Neutrophil (primary cell): ENCODE data around the gene MCF2L.

Experiments
- H3K27ac ChIP-seq: fragments of 200-600 bp; sonication (generic); 2 replicates; pipeline ENCODE4 v1.5.1; 2016; ENCODE audit warnings: mild to moderate bottlenecking, moderate library complexity
- H3K27me3 ChIP-seq: fragments of 200-600 bp; sonication (generic); 2 replicates; pipeline ENCODE4 v1.6.0; 2016; ENCODE audit warnings: mild to moderate bottlenecking
- H3K36me3 ChIP-seq: fragments of 200-600 bp; sonication (generic); 2 replicates; pipeline ENCODE4 v1.5.1; 2017
- H3K4me1 ChIP-seq, 2 experiments: fragments of 200-600 bp in 1 of 2; sonication (generic) in 1 of 2; 1 replicate in 1 of 2; 2 replicates in 1 of 2; pipeline versions ENCODE4 v1.5.1 to v1.6.1; 2013 to 2016; ENCODE audit warnings: low read depth in 1 of 2, low read length in 1 of 2, mild to moderate bottlenecking in 1 of 2, moderate library complexity in 1 of 2; ENCODE audit not compliant: control insufficient read depth in 1 of 2, insufficient read depth in 1 of 2
- H3K4me3 ChIP-seq, 2 experiments: fragments of 200-600 bp in 1 of 2; sonication (generic) in 1 of 2; 1 replicate in 1 of 2; 2 replicates in 1 of 2; pipeline ENCODE4 v1.5.1; 2013 to 2016; ENCODE audit warnings: low read depth in 1 of 2, low read length in 1 of 2, mild to moderate bottlenecking in 1 of 2, moderate library complexity in 1 of 2
- H3K9me3 ChIP-seq: fragments of 200-600 bp; sonication (generic); 2 replicates; pipeline ENCODE4 v1.5.1; 2016
- CTCF ChIP-seq: fragments of 200-600 bp; sonication (generic); IDR thresholded peaks from 2 replicates; pipeline ENCODE4 v1.5.1; 2016; ENCODE audit warnings: antibody characterized with exemption

MCF2L gene

DNA sequence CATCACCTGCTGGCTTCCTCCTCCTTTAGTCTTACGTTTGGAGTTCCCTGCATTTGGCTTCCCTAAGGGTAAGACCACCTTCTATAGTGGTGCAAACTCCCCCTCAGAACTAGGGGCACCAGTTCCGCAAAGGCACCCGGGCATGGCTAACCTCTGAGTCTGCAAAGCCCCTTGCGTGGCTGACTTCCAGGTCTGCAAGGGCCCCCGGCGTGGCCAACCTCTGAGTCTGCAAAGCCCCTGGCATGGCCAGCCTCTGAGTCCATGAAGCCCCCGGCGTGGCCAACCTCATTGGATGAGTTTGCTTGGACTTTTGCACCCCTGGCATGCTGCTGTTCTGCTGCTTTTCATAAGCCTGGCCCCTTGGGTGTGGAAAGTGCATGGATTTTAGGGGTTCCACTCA, 5.1 kb downstream of the MCF2L start:
- Histone ChIP-seq H3K27me3 (peaks cover 45% of the 10 kb centered on the region), H3K27ac (no peak overlapping the region), H3K36me3 (no peaks in the 10 kb centered on the region), H3K4me1 (no peaks in the 10 kb centered on the region), H3K4me3 (no peak overlapping the region), H3K9me3 (no peaks in the 10 kb centered on the region)
- TF ChIP-seq CTCF, result no peak

DNA sequence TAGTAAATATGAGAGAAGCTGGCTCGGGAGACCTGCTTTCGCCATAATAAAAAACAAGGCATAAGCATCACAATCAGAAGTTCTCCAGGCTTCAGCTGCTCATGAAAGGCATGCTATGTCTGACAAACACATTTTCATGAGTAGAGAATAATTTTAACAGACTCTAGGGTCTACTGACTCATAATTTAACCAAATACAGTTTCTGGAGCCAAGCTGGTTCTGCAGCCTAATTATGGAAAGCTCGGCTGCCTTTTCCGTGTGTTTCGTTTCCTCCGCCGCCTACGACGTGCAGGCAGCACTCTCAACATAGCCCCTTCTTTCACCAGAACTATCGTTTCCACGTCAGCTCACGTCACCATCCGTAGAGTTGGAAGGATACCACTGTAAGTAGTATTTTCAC, 5.7 kb downstream of the MCF2L start:
- no peak overlapping the region for H3K4me3 ChIP-seq
- peaks cover 45% of the 10 kb centered on the region for H3K27me3 ChIP-seq

DNA sequence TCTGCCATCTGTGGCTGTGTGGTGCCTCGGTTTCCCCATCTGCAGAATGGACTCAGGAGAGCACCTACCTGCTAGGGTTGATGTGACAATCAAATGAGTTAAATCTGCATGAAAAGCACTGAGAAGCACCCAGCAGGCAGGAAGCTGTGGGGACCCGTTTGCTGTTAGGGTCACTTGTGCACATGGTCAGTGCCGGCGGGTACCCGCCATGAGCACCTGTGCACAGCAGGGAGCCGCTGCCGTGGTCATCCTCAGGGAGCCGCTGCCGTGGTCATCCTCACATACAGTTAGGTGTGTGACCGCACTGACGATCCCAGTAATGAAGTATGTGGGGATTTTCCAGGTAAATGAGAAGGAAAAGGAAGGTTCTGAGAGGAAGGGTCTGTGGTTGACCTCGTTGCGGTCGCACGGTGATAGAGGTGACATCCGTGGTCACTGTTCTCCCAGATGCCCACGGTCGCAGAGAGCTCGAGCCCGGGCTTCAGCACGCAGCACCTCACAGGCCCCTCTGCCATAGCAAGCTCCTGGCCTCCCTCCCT, 6.5 kb downstream of the MCF2L start:
- TF ChIP-seq CTCF, result no peak
- H3K27me3 ChIP-seq, result peaks cover 45% of the 10 kb centered on the region
- H3K36me3 ChIP-seq, result no peaks in the 10 kb centered on the region
- no peaks in the 10 kb centered on the region for H3K4me1 ChIP-seq
- no peak overlapping the region for H3K27ac ChIP-seq
- no peaks in the 10 kb centered on the region for H3K9me3 ChIP-seq
- no peak overlapping the region for H3K4me3 ChIP-seq

More for the DNA sequence above, 5.7 kb downstream of the MCF2L start:
- no peaks in the 10 kb centered on the region for H3K9me3 ChIP-seq
- H3K4me1 ChIP-seq, result no peaks in the 10 kb centered on the region
- H3K27ac ChIP-seq, result no peak overlapping the region
- TF ChIP-seq CTCF, result no peak
- H3K36me3 ChIP-seq, result no peaks in the 10 kb centered on the region

- H3K4me3 ChIP-seq, result no peak overlapping the region
Measured at GRCh38 chr13:112976526-112976925, 7.5 kb downstream of the MCF2L start.

GRCh38 chr13:112977091-112977490, 8.1 kb downstream of the MCF2L start:
- H3K9me3 ChIP-seq, result no peaks in the 10 kb centered on the region
- H3K36me3 ChIP-seq, result no peaks in the 10 kb centered on the region
- no peak overlapping the region for H3K27ac ChIP-seq
- H3K4me1 ChIP-seq, result no peaks in the 10 kb centered on the region
- TF ChIP-seq CTCF, result no peak
- peaks cover 32% of the 10 kb centered on the region for H3K27me3 ChIP-seq
- H3K4me3 ChIP-seq, result no peak overlapping the region

More at GRCh38 chr13:112976526-112976925, 7.5 kb downstream of the MCF2L start:
- TF ChIP-seq CTCF, result no peak
- Histone ChIP-seq H3K27me3 (peaks cover 38% of the 10 kb centered on the region), H3K36me3 (no peaks in the 10 kb centered on the region), H3K4me1 (no peaks in the 10 kb centered on the region), H3K9me3 (no peaks in the 10 kb centered on the region), H3K27ac (no peak overlapping the region)

DNA sequence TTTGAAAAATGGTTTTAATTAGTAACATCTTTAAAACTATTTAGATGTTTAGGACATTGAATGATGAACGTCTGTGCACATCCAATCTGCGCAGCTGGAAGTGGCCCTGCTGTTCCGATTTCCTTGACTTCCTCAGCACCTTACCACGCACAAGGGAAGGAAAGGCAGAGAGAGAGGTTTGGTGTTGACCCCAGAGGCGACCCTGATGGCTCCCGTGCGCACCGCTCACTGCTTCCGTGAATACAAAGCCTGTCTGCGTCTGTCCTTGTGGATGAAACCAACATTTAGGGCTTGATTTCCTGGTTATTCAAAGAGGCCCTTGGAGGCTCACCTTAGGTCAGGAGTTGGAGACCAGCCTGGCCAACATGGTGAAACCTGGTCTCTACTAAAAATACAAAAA, 8.5 kb downstream of the MCF2L start:
- no peak for TF ChIP-seq CTCF
- no peaks in the 10 kb centered on the region for H3K4me1 ChIP-seq
- peaks cover 31% of the 10 kb centered on the region for H3K27me3 ChIP-seq
- H3K9me3 ChIP-seq, result no peaks in the 10 kb centered on the region
- H3K4me3 ChIP-seq, result no peak overlapping the region
- no peaks in the 10 kb centered on the region for H3K36me3 ChIP-seq
- H3K27ac ChIP-seq, result no peak overlapping the region
